T-helper 22 cell (primary cell): ENCODE results near the gene CD163L1.
"Not testable (repeated sequence)": the region's sequence is repeated elsewhere in the genome, so short reads cannot be mapped to it uniquely, and the experiment has no call there.

Experiments
- DNase-seq: peaks from one replicate; pipeline ENCODE4 v3.0.0-alpha.2; 2020; ENCODE audit warnings: low read depth

Gene CD163L1

DNA sequence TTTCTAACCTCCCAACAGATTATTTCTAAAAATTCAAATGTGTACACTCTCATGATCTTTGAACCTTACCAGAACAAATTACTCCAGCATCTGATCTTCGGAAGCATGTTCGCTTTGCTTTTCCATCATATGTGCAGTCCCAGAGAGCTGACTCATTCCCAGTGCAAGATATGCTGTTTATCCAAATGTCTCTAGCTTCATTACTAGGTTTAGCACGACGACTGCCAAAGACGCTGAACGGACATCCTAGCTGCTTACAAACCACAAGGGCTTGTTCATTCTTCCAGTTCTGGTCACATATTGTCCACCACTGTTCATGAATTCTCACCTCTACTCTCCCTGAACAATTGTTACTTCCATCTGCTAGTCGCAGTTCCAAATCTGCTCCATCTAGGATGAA, 40.5 kb downstream of the CD163L1 start:
- no peak for DNase-seq

DNA sequence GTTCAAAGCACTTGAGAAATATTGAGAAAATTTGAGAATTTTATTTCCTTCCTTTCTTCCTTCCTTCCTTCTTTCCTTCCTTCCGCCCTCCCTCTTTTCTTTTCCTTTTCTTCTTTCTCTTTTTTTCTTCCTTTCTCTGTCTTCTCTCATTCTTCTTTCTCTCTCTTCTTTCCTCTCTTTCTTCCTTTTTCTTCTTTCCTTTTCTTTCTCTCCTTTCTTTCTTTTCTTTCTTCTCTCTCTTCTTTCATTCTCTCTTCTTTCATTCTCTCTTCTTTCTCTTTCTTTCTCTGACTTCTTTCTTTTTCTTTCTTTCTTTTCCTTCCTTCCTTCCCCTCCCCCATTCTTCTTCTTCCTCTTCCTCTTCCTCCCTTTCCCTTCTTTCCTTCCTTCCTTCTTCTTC, 44.9 kb downstream of the CD163L1 start:
- DNase-seq: no peak

DNA sequence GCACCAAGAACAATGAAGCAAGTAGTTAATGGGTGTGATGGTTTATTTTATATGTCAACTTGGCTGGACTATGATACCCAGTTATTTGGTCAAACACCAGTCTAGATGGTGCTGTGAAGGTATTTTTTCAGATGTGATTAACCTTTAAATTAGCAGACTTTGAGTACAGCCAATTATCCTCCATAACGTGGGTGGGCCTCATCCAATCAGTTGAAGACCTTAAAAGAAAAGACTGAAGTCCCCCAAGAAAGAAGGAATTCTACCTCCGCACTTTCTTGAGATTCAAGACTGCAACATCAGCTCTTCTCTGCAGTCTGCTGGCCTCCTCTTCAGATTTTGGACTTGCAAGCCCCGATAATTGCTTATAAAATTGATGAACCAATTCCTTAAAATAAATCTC, 47.5 kb downstream of the CD163L1 start:
- no peak for DNase-seq

DNA sequence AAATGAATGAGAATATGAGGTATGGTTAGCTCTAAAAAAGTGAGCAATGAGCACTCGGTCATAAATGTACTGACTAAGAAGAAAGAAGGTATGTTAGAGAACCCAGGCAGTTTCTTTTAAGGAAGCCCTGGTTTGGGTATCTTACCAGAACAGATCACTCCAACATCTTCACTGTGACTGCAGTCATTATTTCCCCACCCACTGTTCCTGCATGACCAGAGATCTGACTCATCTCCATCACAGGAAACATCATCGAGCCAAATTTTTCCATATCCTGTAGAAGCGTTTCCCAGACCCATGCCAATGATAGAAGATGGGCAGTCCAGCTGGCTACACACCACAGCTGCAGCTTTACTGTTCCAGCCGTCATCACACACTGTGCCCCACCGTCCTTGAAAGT, 48.0 kb downstream of the CD163L1 start:
- DNase-seq: no peak

DNA sequence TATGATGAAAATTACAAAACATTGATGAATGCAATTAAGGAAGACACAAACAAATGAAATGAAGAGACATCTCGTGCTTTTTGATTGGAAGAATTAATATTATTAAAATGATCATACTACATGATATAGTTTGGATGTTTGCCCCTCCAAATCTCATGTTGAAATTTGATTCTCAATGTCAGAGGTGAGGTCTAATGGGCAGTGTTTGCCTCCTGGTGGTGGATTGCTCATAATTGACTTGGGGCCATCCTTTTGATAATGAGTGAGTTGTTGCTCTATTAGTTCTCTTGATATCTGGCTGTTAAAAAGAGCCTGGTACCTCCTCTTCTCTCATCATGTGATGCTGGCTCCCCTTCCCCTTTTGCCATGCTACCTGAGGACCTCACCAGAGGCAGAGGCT, 56.7 kb downstream of the CD163L1 start:
- no peak for DNase-seq

DNA sequence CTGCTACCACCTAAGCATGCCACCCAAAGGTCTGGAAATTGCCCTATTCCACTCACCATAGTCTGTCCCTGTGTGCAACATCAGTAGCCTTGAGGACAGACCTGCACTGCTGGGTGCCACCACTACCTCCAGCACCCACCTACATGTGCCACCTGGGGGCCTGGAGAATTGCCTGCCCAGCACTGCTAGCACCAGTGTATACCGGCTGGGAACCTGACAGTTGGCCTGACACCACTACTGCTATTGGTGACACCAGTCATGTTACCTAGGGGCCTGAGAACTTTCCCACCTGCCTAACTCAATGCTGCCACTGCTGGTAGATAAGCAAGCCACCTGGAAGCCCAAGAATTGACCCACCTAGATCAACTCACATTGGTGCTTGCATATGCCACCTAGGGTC, 60.8 kb downstream of the CD163L1 start:
- DNase-seq: no peak

DNA sequence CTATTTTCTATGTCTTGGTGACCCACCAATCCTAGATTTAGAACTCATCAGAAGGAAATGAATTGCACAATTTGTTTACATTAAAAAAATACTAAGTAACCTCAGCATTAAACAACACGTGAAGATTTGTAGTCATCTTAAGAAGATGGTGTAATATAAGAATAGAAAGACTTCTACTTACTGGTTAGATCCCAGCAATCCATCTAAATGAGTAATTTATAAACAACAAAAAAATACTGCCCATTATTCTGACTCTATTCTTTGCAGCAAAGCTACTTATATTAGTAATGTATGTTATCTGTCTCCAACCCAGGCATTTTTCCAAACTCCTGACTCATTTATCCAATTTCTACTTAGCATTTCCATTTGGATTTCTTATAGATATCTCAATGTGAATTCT, 67.8 kb downstream of the CD163L1 start:
- DNase-seq: no peak

DNA sequence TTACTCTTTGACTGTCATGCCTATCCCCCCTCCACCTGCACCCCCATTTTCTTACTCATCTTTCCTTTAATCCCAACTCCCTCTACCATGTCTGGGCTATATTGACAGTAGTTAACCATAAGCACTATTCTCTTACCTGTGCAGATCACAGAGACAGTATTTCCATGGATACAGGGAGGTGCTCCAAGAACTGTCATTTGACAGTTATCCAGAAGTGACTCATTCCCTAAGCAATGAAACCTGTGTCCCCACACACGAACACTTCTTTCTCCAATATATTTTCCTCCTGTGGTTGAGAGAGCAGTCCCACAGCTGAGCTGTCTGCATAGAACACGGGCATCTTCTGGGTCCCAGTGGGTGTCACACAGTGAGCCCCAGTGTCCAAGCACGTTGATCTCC, 68.8 kb downstream of the CD163L1 start:
- no peak for DNase-seq

DNA sequence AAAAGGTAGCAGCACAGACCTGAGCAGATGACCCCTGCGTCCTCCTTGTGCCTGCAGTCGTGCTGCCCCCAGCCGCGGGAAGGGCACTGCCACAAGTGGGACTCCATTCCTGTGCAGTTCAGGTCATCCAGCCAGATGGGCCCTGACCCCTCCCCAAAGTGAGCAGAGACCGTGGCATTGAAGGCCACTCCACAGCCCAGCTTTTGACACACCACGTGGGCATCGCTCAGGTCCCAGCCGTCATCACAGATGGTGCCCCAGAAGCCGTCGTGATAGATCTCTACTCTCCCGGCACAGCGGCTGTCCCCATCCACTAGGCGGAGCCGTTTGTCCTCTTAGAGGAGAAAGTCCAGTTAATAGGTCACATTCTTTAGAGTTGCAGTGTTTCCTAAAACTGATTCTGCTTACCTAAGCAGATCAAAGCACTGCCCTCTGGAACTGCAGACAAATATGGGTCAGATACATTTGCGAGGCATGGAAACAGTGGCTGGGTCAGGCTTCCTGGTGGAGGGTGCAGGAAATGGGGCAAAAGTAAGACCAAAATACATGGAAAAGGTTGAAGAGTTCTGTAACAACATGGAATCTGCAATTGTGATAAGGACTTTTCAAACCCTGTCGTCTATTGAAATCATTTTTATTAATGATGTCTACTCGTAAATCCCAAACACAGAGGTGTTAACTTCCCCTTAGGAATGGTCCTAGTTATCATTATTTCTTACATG, 69.4 kb downstream of the CD163L1 start:
- DNase-seq: no peak

DNA sequence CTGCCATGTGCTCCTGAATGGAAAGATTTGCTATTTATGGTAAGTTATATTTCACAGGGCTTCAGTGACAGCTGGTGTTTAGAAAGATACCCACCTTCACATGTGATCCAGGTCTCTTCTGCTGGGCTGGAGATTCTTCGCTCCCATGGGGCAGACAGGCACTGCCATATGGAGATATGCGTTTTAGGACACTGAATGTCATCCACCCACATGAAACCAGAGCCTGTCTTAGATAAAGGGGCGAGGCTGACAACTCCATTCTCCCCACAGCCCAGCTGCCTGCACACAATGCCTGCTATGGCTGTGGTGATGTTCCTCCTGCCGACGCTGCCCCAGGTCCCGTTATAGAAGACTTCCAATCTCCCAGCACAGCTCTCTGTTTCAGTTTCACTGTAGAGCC, 70.7 kb downstream of the CD163L1 start:
- no peak for DNase-seq

DNA sequence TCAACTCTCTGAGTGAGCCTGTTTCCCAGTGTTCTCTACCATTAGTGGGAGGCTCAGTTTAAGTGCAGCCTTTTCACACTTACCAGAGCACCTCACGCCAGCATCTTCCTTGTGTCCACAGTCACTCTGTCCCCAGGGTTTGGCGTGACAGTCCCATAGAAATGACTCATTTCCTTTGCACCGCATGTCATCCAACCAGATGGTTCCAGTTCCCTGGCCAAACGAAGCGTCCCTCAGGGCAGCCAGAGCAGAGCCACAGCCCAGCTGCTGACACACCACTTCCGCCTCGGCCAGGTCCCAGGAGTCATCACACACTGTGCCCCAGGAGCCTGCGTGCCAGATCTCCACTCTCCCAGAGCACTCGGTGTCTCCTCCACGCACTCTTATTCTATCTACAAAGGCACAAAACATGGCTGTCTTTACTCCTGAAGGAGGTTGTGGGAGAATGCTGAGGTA, 74.7 kb downstream of the CD163L1 start:
- no peak for DNase-seq

DNA sequence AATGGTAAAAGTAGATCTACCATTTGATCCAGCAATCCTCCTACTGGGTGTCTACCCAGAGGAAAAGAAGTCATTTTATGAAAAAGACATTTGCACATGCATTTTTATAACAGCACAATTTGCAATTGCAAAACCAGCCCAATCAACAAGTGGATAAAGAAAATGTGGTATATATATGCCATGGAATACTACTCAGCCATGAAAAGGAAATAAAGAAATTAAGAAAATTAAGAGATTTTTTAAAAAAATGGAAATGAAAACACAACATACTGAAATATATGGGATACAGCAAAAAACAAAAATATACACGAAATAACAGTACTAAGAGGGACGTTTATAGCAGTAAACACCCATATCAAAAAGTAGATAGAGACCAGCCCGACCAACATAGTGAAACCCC, 81.2 kb downstream of the CD163L1 start:
- no peak for DNase-seq

DNA sequence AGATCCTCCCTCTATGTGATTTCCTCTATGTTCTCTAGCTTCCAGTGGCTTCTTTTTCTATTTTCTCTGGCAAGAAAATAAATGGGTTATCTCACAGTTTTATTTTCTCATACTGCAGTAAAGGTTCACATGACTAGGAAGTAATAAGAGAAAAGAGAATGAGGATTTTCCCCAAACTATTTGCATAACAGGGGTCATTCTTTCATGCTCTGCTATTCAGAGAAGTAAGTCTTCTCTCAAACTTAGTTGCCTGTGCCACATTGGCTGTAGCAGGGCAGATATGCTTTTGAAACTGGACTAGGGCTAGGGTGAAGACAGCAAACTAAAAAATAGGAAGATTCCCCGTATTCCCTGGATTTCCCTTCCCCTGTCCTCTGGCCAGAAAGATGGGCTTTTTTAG, 82.7 kb downstream of the CD163L1 start:
- no peak for DNase-seq

DNA sequence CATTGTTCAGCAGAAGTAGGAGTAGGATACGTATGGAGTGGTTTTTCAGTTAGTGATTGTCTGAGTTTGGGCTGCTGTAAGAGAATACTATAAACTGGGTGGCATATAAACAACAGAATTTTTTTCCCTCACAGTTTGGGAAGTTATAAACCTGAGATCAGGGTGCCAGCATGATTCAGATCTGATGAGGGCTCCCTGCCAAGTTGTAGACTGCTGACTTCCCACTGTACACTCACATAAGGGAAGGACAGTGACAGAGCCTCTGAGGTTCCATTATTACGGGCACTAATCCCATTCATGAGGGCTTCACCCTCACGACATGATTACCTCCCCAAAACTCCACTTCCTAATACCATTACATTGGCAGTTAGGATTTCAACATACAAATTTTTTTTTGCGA, 89.4 kb downstream of the CD163L1 start:
- DNase-seq: no peak

DNA sequence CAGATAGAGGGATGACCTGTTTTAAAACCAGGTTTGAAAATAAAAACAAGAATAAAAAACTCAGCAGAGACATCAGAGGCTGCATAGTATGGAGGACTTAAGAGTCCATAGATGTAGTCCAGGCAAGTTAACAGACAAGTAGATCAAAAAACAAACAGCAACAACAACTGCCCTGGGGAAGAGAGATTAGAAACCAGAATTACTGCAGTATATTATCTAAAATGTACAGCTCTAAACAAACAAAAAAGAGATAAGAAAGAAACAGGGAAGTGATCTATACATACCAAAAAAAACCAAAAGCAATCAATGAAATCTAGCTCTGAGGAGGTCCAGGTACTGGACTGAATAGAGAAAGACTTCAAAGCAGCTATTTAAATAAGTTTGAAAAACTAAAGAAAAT, 91.3 kb downstream of the CD163L1 start:
- DNase-seq: no peak

DNA sequence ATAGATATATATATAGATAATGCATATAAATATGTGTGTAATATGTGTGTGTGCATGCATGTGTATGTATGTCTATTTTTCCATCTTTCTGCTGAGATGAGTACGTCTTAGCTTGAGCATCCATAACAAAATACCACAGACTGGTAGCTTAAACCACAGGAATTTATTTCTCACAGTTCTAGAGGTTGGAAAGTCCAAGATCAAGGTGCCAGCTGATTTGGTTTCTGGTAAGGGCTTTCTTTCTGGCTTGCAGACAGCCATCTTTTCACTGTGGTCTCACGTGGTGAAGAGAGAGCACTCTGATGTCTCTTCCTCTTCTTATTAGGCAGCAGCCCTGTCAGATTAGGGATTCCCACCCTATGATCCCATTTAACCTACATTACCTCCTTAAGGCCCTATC, 92.8 kb downstream of the CD163L1 start:
- DNase-seq: no peak

DNA sequence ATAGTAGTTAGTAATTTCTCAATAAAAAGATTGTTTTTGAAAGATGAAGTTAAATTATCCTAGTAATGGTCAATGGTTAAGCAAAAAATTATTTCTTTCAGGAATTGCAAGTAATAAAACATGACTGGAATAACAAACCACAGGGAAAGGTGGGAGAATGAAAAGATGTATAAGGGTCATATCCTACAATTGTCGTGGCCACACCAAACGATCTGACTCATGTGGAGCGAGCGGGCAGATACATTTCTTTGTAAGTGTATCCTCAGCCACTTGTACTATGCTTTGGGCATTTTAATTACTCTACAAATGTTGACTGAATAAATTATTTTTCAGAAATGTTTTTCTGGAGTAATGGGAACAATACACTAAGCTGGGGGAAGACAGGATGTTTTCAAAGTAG, 94.5 kb downstream of the CD163L1 start:
- DNase-seq: no peak

DNA sequence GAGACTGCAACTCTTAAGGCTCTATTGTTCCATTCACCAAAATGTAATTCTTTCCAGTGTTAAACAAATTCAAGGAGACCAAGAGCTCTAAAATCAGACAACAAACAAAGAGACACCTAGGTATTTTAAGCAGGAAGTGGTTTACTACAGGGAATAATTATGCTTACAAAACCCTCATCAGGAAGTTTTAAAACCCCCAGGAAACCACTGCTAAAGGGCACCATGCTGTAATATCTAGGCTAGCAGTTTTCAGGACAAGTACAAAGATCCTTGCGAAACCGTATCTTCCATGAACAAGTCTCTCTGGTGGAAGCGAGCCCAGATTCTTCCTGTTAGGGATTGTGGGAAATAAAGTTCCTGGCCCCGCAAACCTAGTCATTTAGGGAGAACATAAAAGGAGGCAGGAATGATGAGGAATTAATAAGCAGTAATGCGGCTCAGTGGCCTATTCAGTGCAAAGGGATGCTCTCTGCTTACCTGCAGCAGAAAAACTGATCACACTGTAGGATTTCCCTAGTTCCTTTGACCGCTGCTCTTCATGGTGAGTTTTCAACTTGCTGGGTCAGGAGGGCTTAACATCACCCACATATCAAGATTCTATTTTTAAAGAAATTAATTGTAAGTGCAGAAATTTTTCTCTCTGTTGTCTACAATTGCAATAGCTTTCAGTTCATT, 97.3 kb downstream of the CD163L1 start:
- DNase-seq: no peak

DNA sequence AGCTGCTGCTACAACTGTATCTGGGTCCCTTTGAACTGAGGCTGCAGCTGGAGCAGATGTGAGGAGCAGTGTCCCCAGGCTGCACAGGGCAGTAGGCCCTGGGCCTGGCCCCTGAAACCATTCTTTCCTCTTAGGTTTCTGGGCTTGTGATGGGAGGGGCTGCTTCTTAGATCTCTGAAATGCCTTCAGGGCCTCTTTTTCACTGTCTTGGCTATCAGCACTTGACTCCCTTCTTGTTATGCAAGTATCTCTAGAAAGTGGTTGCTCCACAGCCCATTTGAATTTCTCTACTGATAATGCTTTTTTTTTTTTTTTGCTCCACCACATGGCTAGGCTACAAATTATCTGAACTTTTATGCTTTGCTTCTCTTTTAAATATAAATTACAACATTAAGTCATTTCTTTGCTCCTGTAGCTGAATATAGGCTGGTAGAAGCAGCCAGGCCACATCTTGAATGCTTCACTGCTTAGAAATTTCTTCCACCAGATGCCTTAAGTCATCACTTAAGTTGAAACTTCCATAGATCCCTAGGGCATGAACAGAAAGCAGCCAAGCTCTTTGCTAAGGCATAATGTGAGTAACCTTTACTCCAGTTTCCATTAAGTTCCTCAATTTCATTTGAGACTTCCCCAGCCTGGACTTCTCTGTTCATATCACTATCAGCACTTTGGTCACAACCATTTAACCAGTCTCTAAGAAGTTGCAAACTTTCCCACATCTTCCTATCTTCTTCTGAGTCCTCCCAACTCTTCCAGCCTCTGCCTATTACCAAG, 98.9 kb downstream of the CD163L1 start:
- DNase-seq: no peak

DNA sequence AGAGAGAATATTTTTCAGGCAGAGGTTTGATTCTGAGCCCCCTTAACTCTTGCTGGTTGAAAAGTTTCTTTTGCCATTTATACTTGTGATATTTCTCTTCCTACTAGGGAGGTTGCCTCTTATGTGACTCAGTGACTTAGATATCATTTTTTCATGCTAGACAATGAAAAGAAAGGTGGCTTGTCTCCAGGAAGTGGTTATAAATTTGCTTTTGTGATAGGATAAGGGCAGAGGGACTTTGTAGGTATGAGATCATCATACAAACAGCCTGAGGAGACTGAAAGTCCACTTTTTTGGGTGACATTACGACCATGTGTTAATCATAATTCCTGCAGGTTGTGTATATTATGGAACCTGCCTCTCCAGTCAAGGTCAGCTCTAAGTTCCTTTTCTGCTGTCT, 104.3 kb downstream of the CD163L1 start:
- DNase-seq: no peak

DNA sequence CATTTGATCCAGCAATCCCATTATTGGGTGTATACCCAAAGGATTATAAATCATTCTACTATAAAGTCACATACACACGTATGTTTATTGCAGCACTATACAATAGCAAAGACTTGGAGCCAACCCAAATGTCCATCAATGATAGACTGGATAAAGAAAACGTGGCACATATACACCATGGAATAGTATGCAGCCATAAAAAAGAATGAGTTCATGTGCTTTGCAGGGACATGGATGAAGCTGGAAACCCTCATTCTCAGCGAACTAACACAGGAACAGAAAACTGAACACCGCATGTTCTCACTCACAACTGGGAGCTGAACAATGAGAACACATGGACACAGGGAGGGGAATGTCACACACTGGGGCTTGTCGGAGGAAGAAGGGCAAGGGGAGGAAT, 106.2 kb downstream of the CD163L1 start:
- DNase-seq: not testable (repeated sequence)

DNA sequence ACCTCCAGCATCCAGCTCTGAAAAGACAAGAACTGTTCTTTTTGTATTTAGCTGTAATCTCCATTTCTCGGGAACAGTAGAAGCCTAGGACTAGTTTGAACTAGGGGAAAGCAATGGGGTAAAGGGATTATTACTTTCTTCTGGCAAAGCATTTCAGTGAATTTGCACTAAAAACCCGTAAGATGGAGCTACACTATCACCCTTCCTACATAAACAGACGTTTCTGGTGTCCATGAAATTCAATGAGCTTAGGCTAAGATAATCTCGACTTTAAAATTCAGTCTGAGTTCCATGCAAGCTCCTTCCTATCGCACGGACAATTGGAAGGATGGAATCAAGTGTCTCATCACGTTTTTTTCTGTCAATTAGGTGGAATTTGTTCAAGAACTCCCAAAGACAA, 116.0 kb downstream of the CD163L1 start:
- DNase-seq: no peak

DNA sequence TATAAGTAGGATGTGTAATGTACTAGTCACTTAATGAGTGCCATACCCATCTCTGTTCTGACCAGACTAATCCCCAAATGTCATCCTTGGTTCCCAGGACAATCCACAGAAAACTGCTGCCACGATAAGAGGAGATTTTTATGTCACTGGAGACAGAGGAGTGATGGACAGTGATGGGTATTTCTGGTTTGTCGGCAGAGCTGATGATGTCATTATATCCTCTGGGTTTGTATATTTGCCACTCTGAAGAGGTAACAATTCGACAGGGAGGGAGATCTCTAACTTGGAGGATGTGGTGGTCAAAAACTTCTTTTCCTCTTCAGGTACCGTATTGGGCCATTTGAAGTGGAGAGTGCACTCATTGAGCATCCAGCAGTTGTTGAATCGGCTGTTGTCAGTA, 119.8 kb downstream of the CD163L1 start:
- no peak for DNase-seq
